Subcutaneous abdominal adipose tissue (tissue), 5 donors: ENCODE measurements around the gene SCIN.

Source experiments
- H3K27ac ChIP-seq: one replicate; pipeline ENCODE4 v1.7.0; 2013; ENCODE audit warnings: low read depth, mild to moderate bottlenecking, inconsistent platforms, low read length, moderate library complexity
- H3K27me3 ChIP-seq, 5 donors: one replicate each; pipeline ENCODE4 v1.7.0; 2013; ENCODE audit warnings: low read length in 5 of 5, inconsistent platforms in 1 of 5; ENCODE audit not compliant: control insufficient read depth in 5 of 5, insufficient read depth in 4 of 5
- H3K36me3 ChIP-seq, 5 donors: one replicate each; pipeline ENCODE4 v1.7.0; 2013; ENCODE audit warnings: low read length in 5 of 5; ENCODE audit not compliant: control insufficient read depth in 5 of 5, insufficient read depth in 5 of 5
- H3K4me1 ChIP-seq, 5 donors: one replicate each; pipeline ENCODE4 v1.7.0; 2013; ENCODE audit warnings: low read length in 5 of 5, mild to moderate bottlenecking in 3 of 5, moderate library complexity in 1 of 5; ENCODE audit not compliant: control insufficient read depth in 5 of 5, insufficient read depth in 5 of 5
- H3K4me3 ChIP-seq, 5 donors: one replicate each; pipeline ENCODE4 v1.7.0; 2013; ENCODE audit warnings: low read length in 5 of 5, low read depth in 1 of 5
- H3K9ac ChIP-seq, 5 donors: one replicate each; pipeline ENCODE4 v1.7.0; 2013; ENCODE audit warnings: low read length in 5 of 5, mild to moderate bottlenecking in 4 of 5, moderate library complexity in 3 of 5
- H3K9me3 ChIP-seq, 5 donors: one replicate each; pipeline ENCODE4 v1.7.0; 2013; ENCODE audit warnings: low read length in 5 of 5; ENCODE audit not compliant: control insufficient read depth in 5 of 5
- donor health status: healthy.
- donor health status: healthy.
- donor health status: healthy.
- donor health status: healthy.
- donor health status: healthy.

SCIN gene

DNA sequence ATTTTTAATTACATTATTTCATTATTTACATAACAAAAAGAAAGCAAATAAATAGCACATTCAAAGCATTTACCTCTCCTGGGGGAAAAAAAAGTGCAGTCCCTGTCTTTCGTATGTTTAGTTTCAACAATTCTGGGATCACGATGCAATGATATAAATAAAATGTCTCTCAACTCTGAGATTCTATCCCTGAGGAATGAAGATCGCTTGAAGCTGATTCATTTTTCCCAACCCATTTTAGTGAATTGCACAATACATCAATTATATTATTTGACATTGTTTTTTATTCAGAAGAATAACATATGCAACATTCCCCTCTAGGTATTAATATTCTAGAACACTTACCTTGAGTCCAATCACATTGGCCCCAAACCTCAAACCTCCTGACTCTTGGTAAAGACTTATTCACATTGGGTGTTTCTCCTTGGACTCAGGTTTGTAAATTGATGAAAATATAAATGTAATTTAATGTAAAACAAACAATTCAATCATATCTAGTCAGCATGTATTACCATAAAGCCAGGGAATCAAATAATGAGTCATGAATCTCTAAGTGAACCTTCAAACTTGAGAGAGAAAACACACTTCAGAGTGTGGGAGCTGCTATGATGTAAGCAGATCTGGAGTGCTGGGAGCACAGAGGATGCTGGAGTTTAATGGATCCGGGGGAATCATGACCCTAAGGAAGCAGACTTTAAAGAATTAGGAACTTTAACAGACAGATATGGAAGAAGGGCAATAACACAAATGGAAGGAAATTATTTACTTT, 5.3 kb upstream of the SCIN start:
- Histone ChIP-seq H3K27me3 (peaks cover 0 to 7% (median 1%) of the 10 kb centered on the region in 5 donors), H3K27ac (no peak overlapping the region), H3K9ac (no peak overlapping the region), H3K4me3 (no peak overlapping the region), H3K36me3 (no peaks in the 10 kb centered on the region), H3K9me3 (no peaks in the 10 kb centered on the region), H3K4me1 (peaks cover 2 to 7% (median 5%) of the 10 kb centered on the region in 5 donors)

DNA sequence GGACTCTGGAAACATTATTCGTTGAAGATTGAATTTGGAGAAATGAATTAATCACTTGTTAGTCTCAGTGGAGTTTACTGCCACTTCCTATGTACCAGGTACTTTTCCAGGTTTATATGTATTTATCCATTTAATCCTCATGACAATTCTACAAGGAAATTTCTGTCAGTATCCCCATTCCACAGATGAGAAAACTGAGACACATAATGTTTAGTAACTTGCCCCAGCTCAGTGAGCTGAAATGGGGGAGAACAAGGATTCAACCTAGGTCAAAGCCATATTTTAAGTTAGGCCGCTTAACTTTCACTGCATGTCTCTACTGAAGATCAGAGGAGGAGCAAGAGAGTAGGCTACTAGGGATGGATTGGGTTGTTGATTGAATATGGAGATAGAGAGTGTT, 4.6 kb upstream of the SCIN start:
- Histone ChIP-seq H3K27ac (no peak overlapping the region), H3K4me1 (peaks cover 4 to 14% (median 12%) of the 10 kb centered on the region in 5 donors), H3K36me3 (no peaks in the 10 kb centered on the region), H3K9ac (no peak overlapping the region), H3K4me3 (no peak overlapping the region), H3K27me3 (peaks cover 0 to 11% (median 3%) of the 10 kb centered on the region in 5 donors), H3K9me3 (no peaks in the 10 kb centered on the region)

DNA sequence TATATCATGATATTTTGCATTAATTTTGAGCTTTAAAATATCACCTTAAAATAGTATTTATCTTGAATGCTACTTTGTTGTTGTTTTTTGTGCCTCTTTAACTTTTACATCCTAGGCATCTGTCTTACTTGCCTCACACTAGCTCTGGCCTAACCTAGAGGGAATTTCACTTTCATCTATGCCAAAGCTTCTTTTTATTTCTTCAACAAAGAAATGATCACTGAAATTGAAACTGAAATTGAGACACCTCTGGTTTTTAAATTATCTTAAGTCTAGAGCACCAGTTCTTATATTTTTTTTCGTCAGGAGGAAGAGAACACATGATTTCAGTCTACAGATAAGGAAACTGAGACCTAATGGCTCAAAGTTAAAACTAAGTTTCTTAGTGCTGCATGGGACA, 3.5 kb upstream of the SCIN start:
- no peaks in the 10 kb centered on the region for H3K36me3 ChIP-seq
- H3K4me1 ChIP-seq: peaks cover 4 to 26% (median 19%) of the 10 kb centered on the region in 5 donors
- H3K9ac ChIP-seq: no peak overlapping the region
- no peaks in the 10 kb centered on the region for H3K9me3 ChIP-seq
- H3K27ac ChIP-seq: no peak overlapping the region
- no peak overlapping the region for H3K4me3 ChIP-seq
- peaks cover 0 to 11% (median 3%) of the 10 kb centered on the region in 5 donors for H3K27me3 ChIP-seq

DNA sequence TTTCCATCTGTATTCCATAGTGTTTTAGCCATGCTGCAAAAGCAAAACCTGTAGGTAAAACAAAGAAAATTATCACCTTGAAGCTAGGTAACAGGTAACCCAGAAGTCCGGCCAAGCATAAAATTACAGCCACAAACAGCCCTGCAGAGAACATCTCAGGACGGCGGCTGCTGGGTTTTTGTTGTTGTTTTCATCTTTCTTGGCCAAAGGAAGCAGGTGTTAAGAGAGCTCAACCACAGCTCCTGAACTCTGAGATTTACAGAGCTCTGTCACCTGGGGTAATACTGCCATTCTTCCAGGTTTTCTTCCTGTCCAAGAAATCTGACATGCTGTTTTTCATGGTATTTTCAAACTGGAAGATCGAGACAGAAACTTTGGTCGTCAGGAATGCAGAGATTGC, 847 bp upstream of the SCIN start:
- Histone ChIP-seq H3K36me3 (no peaks in the 10 kb centered on the region), H3K9me3 (no peaks in the 10 kb centered on the region), H3K27me3 (peaks cover 0 to 11% (median 3%) of the 10 kb centered on the region in 5 donors), H3K4me3 (peak overlapping the region in 4 of 5 donors; percentile 76 to 96 (median 81)), H3K9ac (no peak overlapping the region), H3K4me1 (peaks cover 4 to 41% (median 25%) of the 10 kb centered on the region in 5 donors), H3K27ac (no peak overlapping the region)

DNA sequence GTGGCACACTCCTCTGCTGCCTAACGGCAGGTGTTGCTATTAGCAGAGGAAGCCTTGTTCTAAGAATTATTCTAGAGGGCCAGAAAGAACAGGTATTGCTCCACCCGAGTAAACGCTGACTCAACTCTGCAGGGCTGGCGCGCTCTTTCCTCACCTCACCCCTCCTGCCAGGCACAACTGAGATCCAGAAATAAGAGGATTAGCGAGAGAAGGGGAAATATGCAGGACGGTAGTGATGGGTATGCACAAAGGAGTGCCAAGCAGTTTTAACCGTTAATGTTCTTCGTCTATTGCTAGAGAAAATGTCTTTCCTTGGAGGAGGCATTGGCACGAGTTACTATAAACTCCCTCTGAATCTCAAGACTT, 369 bp upstream of the SCIN start:
- Histone ChIP-seq H3K27ac (no peak overlapping the region), H3K36me3 (no peaks in the 10 kb centered on the region), H3K9ac (peak overlapping the region in 3 of 5 donors; percentile 17 to 66 (median 60)), H3K27me3 (peaks cover 0 to 11% (median 3%) of the 10 kb centered on the region in 5 donors), H3K9me3 (no peaks in the 10 kb centered on the region), H3K4me3 (peak overlapping the region; percentile 61 to 96 (median 77)), H3K4me1 (peaks cover 4 to 41% (median 25%) of the 10 kb centered on the region in 5 donors)

DNA sequence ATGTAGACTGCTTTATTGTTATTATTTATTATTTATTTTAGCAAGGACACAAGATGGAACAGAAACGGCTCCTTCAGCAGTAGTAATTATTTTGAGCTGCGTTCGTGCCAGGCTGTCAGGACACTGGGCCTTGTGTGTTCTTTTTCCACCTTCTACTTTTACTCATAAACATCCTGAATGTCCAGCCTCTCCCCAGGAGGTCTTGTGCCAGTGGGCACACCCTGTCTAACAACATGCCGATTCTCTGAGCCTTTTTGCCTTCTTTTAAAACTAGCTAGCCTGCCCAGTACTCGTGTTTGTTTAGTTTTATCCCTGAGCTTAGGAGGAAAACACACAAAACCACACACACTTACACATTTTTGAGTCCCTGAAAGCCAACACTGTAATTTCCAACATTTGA, 1.2 kb downstream of the SCIN start:
- Histone ChIP-seq H3K4me3 (peak overlapping the region in 1 of 5 donors; percentile 21), H3K27me3 (peaks cover 0 to 11% (median 3%) of the 10 kb centered on the region in 5 donors), H3K4me1 (peaks cover 4 to 41% (median 25%) of the 10 kb centered on the region in 5 donors), H3K36me3 (no peaks in the 10 kb centered on the region), H3K9ac (no peak overlapping the region), H3K27ac (no peak overlapping the region), H3K9me3 (no peaks in the 10 kb centered on the region)

DNA sequence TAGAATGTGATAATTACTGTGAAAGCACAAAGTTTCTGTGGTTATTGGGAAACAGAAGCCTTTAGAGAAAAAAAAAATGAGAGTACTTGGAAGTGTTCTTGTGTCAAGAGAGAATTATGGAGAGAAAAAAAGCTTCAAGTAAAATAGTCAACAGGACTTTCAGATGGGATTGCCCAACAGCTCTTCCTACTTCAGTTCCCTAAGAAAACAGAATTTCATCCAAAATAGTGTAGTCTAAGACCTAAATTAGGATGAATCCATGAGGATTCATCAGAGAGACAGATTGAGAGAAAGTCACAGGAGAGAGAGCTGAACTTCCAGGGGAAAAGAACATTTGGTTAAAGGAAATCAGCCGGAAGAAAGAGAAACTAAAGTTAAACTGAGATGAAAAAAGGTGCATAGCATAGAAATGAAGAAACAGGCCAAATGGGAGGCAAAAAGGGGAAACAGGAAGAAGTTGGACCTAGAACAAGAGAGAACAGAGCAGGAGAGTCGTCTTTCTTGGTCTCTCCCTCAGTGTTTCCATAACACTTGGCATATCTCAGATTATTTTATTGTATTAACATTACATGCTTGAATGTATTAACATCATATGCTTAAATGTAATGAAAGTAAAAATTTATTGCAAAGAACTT, 2.5 kb downstream of the SCIN start:
- peak overlapping the region in 1 of 5 donors; percentile 36 for H3K4me3 ChIP-seq
- H3K27ac ChIP-seq: peak overlapping the region; percentile 6

DNA sequence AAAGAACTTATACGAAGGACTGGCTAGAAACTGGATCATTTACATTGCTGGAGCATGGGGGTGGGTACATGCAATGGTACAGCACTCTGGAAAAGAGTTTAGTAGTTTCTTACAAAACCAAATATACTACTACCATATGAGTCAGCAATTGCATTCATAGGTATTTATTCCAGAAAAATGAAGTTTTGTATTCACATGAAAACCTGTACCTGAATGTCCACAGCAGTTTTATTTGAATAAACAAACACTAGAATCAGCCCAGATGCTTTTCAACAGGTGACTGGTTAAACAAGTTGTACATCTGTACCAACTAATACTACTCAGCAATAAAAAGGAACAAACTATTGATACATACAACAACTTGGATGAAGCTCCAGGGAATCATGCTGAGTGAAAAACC, 3.4 kb downstream of the SCIN start:
- no peaks in the 10 kb centered on the region for H3K9me3 ChIP-seq
- peaks cover 4 to 41% (median 25%) of the 10 kb centered on the region in 5 donors for H3K4me1 ChIP-seq
- H3K27me3 ChIP-seq: peaks cover 0 to 11% (median 3%) of the 10 kb centered on the region in 5 donors
- no peaks in the 10 kb centered on the region for H3K36me3 ChIP-seq
- H3K9ac ChIP-seq: no peak overlapping the region
- H3K4me3 ChIP-seq: no peak overlapping the region
- H3K27ac ChIP-seq: no peak overlapping the region

More for the DNA sequence above, 2.5 kb downstream of the SCIN start:
- Histone ChIP-seq H3K27me3 (peaks cover 0 to 11% (median 3%) of the 10 kb centered on the region in 5 donors), H3K36me3 (no peaks in the 10 kb centered on the region), H3K9ac (peak overlapping the region in 1 of 5 donors; percentile 11), H3K4me1 (peaks cover 4 to 41% (median 25%) of the 10 kb centered on the region in 5 donors), H3K9me3 (no peaks in the 10 kb centered on the region)

DNA sequence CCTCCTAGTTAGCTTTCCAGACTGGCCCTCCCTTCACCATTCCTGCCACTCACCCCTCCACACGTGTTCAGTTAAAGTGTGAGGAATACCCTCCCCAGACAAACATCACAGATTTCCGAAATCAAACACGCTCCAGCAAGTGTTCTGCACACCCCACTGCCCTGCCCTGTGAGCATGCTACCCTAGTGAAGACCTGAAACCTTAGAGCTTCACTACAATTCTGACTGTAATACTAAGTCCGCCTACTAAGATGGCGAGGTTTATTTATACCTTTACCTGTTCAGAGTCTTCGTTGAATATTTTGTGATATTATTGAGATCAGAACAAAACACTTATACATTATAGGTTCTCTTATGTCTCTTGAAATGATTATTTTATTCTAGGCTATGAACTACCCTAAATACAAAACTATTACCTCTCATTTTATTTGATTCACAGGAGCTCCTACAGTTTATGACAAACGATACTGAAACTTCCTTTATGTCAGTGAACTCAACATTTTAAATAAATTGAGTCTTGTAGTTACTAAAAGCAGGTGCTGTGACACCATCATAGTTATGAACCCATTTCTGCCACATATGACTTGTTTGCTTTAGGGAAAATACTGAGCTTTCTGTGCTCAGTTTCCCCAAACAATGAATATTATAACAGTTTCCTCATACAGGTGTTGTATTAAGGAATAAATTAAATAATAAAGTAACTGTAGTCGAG, 8.6 kb downstream of the SCIN start:
- H3K27me3 ChIP-seq: no peaks in the 10 kb centered on the region
- H3K4me1 ChIP-seq: peaks cover 0 to 4% (median 0%) of the 10 kb centered on the region in 5 donors
- no peaks in the 10 kb centered on the region for H3K9me3 ChIP-seq
- H3K4me3 ChIP-seq: no peak overlapping the region
- peaks cover 0 to 17% (median 0%) of the 10 kb centered on the region in 5 donors for H3K36me3 ChIP-seq
- H3K27ac ChIP-seq: no peak overlapping the region
- H3K9ac ChIP-seq: no peak overlapping the region
